ENCODE measurements around the gene LRRC23. TPM values are rescaled to one million over a fixed set of nuclear protein-coding genes. Genes with fewer than 3 reads are reported as not detected.
A peak's percentile ranks its signal among the peaks of the same experiment; 100 is the strongest.

LRRC23 gene
- total RNA-seq, 1 donor from 2014 or later: 14.5 TPM

DNA sequence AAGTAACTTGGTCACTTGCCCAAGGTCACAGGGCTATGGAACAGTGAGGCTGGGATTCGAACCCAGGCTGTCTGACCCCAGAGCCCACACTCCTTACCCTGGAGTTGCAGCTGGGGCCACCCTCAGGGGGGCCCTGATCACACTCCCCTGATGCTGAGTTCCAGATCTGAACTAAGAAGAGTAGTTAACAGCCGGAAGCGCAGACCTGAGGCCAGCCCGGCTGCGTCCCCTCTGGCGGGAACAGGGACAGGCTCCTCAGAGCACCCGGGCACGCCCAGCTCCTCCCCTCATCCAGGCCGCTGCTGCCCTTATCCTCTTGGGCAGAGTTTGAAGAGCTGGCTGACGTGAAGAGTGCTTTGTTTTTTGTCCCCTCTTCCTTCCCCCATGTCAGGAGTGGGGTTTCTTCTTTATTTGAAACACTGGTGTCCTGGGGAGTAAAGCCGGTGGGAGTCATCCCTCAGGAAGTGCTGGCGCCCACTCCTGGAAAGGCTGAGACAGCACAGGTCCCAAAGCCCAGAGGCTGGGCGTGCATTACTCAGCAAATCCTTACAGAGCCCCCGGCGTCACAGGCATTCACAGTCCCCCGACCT lies 57.2 kb downstream of the LRRC23 start:
- TF ChIP-seq CTCF (conservative IDR thresholded peaks at IDR 0.05; ENCODE audit: low read depth, low read length): peak; percentile 46
- H3K4me3 ChIP-seq (ENCODE audit: low read depth, low read length): no peak overlapping the region
- DNase-seq (ENCODE audit: low read depth): no peak

GRCh38 chr12:6962285-6963015 lies 57.8 kb downstream of the LRRC23 start:
- TF ChIP-seq CTCF (conservative IDR thresholded peaks at IDR 0.05; ENCODE audit: low read depth, low read length): no peak
- DNase-seq (ENCODE audit: low read depth): no peak
- no peak overlapping the region for H3K4me3 ChIP-seq (ENCODE audit: low read depth, low read length)

- TF ChIP-seq CTCF (conservative IDR thresholded peaks at IDR 0.05; ENCODE audit: low read depth, low read length): no peak
- H3K4me3 ChIP-seq (ENCODE audit: low read depth, low read length): peak overlapping the region; percentile 11
- DNase-seq (ENCODE audit: low read depth): no peak
Observed at GRCh38 chr12:6963016-6963731, 58.6 kb downstream of the LRRC23 start.

Other genes starting within 250 kb of the LRRC23 start
- gene ING4, start 241.7 kb upstream of the LRRC23 start, total RNA-seq: 18.4 and 60.0 TPM in 2 replicates
- gene ZNF384, start 215.4 kb upstream of the LRRC23 start, total RNA-seq: 19.9 and 21.9 TPM in 2 replicates
- 0.06 TPM in 1 of 2 replicates, not detected in the other for gene PIANP, start 204.0 kb upstream of the LRRC23 start, total RNA-seq
- gene COPS7A, start 180.8 kb upstream of the LRRC23 start, total RNA-seq: 59.2 and 63.5 TPM in 2 replicates
- 185 and 294 TPM in 2 replicates for gene MLF2, start 151.7 kb upstream of the LRRC23 start, total RNA-seq
- 91.7 and 266 TPM in 2 replicates for gene PTMS, start 138.5 kb upstream of the LRRC23 start, total RNA-seq
- not detected in 2 replicates for gene LAG3, start 132.3 kb upstream of the LRRC23 start, total RNA-seq
- gene CD4, start 115.3 kb upstream of the LRRC23 start, total RNA-seq: 0.07 and 0.75 TPM in 2 replicates
- 1.0 and 1.2 TPM in 2 replicates for gene GPR162, start 83.0 kb upstream of the LRRC23 start, total RNA-seq
- gene P3H3, start 76.4 kb upstream of the LRRC23 start, total RNA-seq: 19.1 and 30.4 TPM in 2 replicates
- gene GNB3, start 63.9 kb upstream of the LRRC23 start, total RNA-seq: 0.29 and 4.2 TPM in 2 replicates
- gene CDCA3, start 53.5 kb upstream of the LRRC23 start, total RNA-seq: 85.0 and 97.4 TPM in 2 replicates
- 60.5 and 83.8 TPM in 2 replicates for gene USP5, start 52.7 kb upstream of the LRRC23 start, total RNA-seq
- 1,445 and 2,208 TPM in 2 replicates for gene TPI1, start 37.3 kb upstream of the LRRC23 start, total RNA-seq
- 9.5 and 17.2 TPM in 2 replicates for gene SPSB2, start 31.5 kb upstream of the LRRC23 start, total RNA-seq
- gene ENO2, start 9.8 kb downstream of the LRRC23 start, total RNA-seq: 47.4 and 97.0 TPM in 2 replicates
- gene ATN1, start 23.1 kb downstream of the LRRC23 start, total RNA-seq: 17.9 and 19.0 TPM in 2 replicates
- not detected in 2 replicates for gene RNU7-1, start 39.0 kb downstream of the LRRC23 start, total RNA-seq
- gene C12orf57, start 39.2 kb downstream of the LRRC23 start, total RNA-seq: 163 and 174 TPM in 2 replicates
- gene PTPN6, start 46.5 kb downstream of the LRRC23 start, total RNA-seq: 21.8 and 37.5 TPM in 2 replicates
- 287 and 559 TPM in 2 replicates for gene PHB2, start 65.8 kb downstream of the LRRC23 start, total RNA-seq
- 81.5 and 138 TPM in 2 replicates for gene EMG1, start 66.1 kb downstream of the LRRC23 start, total RNA-seq
- 14.9 and 27.1 TPM in 2 replicates for gene LPCAT3, start 113.7 kb downstream of the LRRC23 start, total RNA-seq
- gene C1S, start 155.9 kb downstream of the LRRC23 start, total RNA-seq: 1.3 TPM in 1 of 2 replicates, not detected in the other
- gene C1R, start 187.6 kb downstream of the LRRC23 start, total RNA-seq: 2.1 and 2.5 TPM in 2 replicates
- 11.2 and 11.3 TPM in 2 replicates for gene C1RL, start 204.4 kb downstream of the LRRC23 start, total RNA-seq
- not detected in 2 replicates for gene RBP5, start 224.1 kb downstream of the LRRC23 start, total RNA-seq
- gene CLSTN3, start 225.5 kb downstream of the LRRC23 start, total RNA-seq: 25.2 and 57.5 TPM in 2 replicates

Measured in epithelial cell of proximal tubule (primary cell).